H1 (cell line): ENCODE measurements around the gene ISM1. TPM values are rescaled to one million over a fixed set of nuclear protein-coding genes. Genes with fewer than 3 reads are reported as not detected.

Experiments used
- CTCF ChIA-PET: fragments of 300-600 bp; sonication (Branson Sonifier 250); formaldehyde crosslinking; loops from one replicate; lab custom pipeline; 2021; ENCODE audit not compliant: partially characterized antibody; lab: Charles Lee
- POLR2A ChIA-PET: fragments of 300-600 bp; sonication (Branson Sonifier 250); formaldehyde crosslinking; loops from one replicate; lab custom pipeline; 2021; ENCODE audit warnings: inconsistent platforms; ENCODE audit not compliant: partially characterized antibody; lab: Charles Lee
- DNase-seq, 2 experiments: peaks; one replicate each; pipeline versions ENCODE4 v3.0.0 to v3.0.0-alpha.2; 2010 to 2022; ENCODE audit warnings: low spot score in 2 of 2, low read depth in 1 of 2, mixed read lengths in 1 of 2
- FAIRE-seq: peaks from 2 replicates; lab custom pipeline; 2011; peaks lifted over from hg19 to GRCh38; lab: Jason Lieb, UNC
- H2AFZ ChIP-seq: 2 replicates; pipeline ENCODE4 v1.8.1; 2012; ENCODE audit warnings: low read length, inconsistent platforms
- H2AK5ac ChIP-seq: 2 replicates; pipeline ENCODE4 v1.6.1; 2013; ENCODE audit warnings: low read depth, low read length
- H2BK120ac ChIP-seq: replicated peaks from 2 replicates; pipeline ENCODE3; 2013; ENCODE audit warnings: low read depth, low read length, inconsistent platforms
- H2BK12ac ChIP-seq: 2 replicates; pipeline ENCODE4 v1.6.1; 2013; ENCODE audit warnings: low read depth, low read length
- H2BK15ac ChIP-seq: 2 replicates; pipeline ENCODE4 v1.6.1; 2013; ENCODE audit warnings: low read length
- H2BK20ac ChIP-seq: 2 replicates; pipeline ENCODE4 v1.6.1; 2013; ENCODE audit warnings: low read length
- H2BK5ac ChIP-seq: 2 replicates; pipeline ENCODE4 v1.6.1; 2013; ENCODE audit warnings: low read depth, low read length
- H3K14ac ChIP-seq: 2 replicates; pipeline ENCODE4 v1.6.1; 2013; ENCODE audit warnings: inconsistent platforms; ENCODE audit not compliant: insufficient read length
- H3K18ac ChIP-seq: 2 replicates; pipeline ENCODE4 v1.6.1; 2013; ENCODE audit warnings: low read length; ENCODE audit errors: extremely low read depth
- H3K23ac ChIP-seq: 2 replicates; pipeline ENCODE4 v1.6.1; 2013; ENCODE audit warnings: inconsistent platforms; ENCODE audit not compliant: insufficient read length
- H3K23me2 ChIP-seq: 2 replicates; pipeline ENCODE4 v1.6.1; 2013; ENCODE audit warnings: low read depth, low read length
- H3K27ac ChIP-seq: 2 replicates; pipeline ENCODE4 v1.6.1; 2011; ENCODE audit warnings: low read depth, low read length, inconsistent platforms
- H3K27me3 ChIP-seq, 4 experiments: replicated peaks in 1 of 4; 1 replicate in 1 of 4; 2 replicates in 3 of 4; pipeline versions ENCODE4 v1.6.1 to v1.8.1; 2011 to 2013; ENCODE audit warnings: low read length in 3 of 4, mild to moderate bottlenecking in 3 of 4, inconsistent platforms in 2 of 4, mixed read lengths in 2 of 4, moderate library complexity in 1 of 4; ENCODE audit not compliant: control insufficient read depth in 3 of 4, insufficient read depth in 3 of 4; ENCODE audit errors: extremely low read depth in 1 of 4
- H3K36me3 ChIP-seq, 4 experiments: 2 replicates each; pipeline versions ENCODE4 v1.6.1 to v1.8.1; 2011 to 2013; ENCODE audit warnings: mild to moderate bottlenecking in 4 of 4, low read length in 3 of 4, moderate library complexity in 2 of 4, control low read depth in 1 of 4, inconsistent platforms in 1 of 4; ENCODE audit not compliant: insufficient read depth in 4 of 4, control insufficient read depth in 2 of 4
- H3K4ac ChIP-seq: replicated peaks from 2 replicates; pipeline ENCODE3; 2013; ENCODE audit warnings: low read length, low read depth, mixed read lengths, inconsistent platforms; ENCODE audit not compliant: insufficient read length
- H3K4me1 ChIP-seq, 4 experiments: replicated peaks in 1 of 4; 1 replicate in 1 of 4; 2 replicates in 3 of 4; pipeline versions ENCODE4 v1.6.1 to v1.8.1; 2011 to 2013; ENCODE audit warnings: low read length in 3 of 4, inconsistent platforms in 2 of 4, mixed read lengths in 1 of 4; ENCODE audit not compliant: insufficient read depth in 4 of 4, control insufficient read depth in 3 of 4
- H3K4me2 ChIP-seq, 2 experiments: 2 replicates each; pipeline versions ENCODE4 v1.6.1 to v1.8.1; 2011 to 2013; ENCODE audit warnings: low read depth in 2 of 2, low read length in 2 of 2, control low read depth in 1 of 2, inconsistent platforms in 1 of 2, mild to moderate bottlenecking in 1 of 2; ENCODE audit not compliant: insufficient read depth in 1 of 2
- H3K4me3 ChIP-seq, 4 experiments: fragments of 200-600, 300-600 bp in 1 of 4; sonication (generic), shearing (Covaris generic), sonication (Bioruptor Twin) in 1 of 4; 2 replicates each; pipeline versions ENCODE4 v1.5.1 to v1.8.1; 2011 to 2016; ENCODE audit warnings: low read length in 4 of 4, low read depth in 3 of 4, control low read depth in 2 of 4, inconsistent platforms in 2 of 4, mild to moderate bottlenecking in 2 of 4, mixed read lengths in 1 of 4, moderate library complexity in 1 of 4; ENCODE audit not compliant: insufficient read depth in 2 of 4; ENCODE audit errors: extremely low read depth in 1 of 4
- H3K56ac ChIP-seq: replicated peaks from 2 replicates; pipeline ENCODE3; 2013; ENCODE audit warnings: low read depth, mild to moderate bottlenecking, mixed read lengths, low read length, inconsistent platforms; ENCODE audit not compliant: insufficient read length
- H3K79me1 ChIP-seq: 2 replicates; pipeline ENCODE4 v1.6.1; 2013; ENCODE audit warnings: low read depth, low read length, control low read depth
- H3K79me2 ChIP-seq, 2 experiments: 2 replicates each; pipeline versions ENCODE4 v1.6.1 to v1.8.1; 2012 to 2013; ENCODE audit warnings: low read length in 2 of 2, mild to moderate bottlenecking in 2 of 2, inconsistent platforms in 1 of 2; ENCODE audit not compliant: insufficient read depth in 2 of 2, control insufficient read depth in 1 of 2
- H3K9ac ChIP-seq, 4 experiments: replicated peaks in 1 of 4; 1 replicate in 1 of 4; 2 replicates in 3 of 4; pipeline versions ENCODE4 v1.6.1 to v1.8.1; 2011 to 2013; ENCODE audit warnings: low read depth in 3 of 4, low read length in 3 of 4, control low read depth in 2 of 4, mild to moderate bottlenecking in 2 of 4, moderate library complexity in 2 of 4, inconsistent platforms in 1 of 4; ENCODE audit errors: extremely low read depth in 1 of 4
- H3K9me3 ChIP-seq, 2 experiments: 2 replicates each; pipeline versions ENCODE4 v1.6.1 to v1.8.1; 2012 to 2013; ENCODE audit warnings: mild to moderate bottlenecking in 2 of 2, moderate library complexity in 2 of 2, control low read depth in 1 of 2, inconsistent platforms in 1 of 2, low read depth in 1 of 2, low read length in 1 of 2, mixed read lengths in 1 of 2; ENCODE audit not compliant: insufficient read depth in 2 of 2
- H4K20me1 ChIP-seq, 2 experiments: replicated peaks in 1 of 2; 2 replicates each; pipeline versions ENCODE3 to v1.8.1; 2011 to 2013; ENCODE audit warnings: inconsistent platforms in 2 of 2, low read length in 2 of 2, mild to moderate bottlenecking in 1 of 2; ENCODE audit not compliant: insufficient read depth in 2 of 2, control insufficient read depth in 1 of 2
- H4K5ac ChIP-seq: 2 replicates; pipeline ENCODE4 v1.6.1; 2013; ENCODE audit warnings: low read length, low read depth, mixed read lengths, inconsistent platforms; ENCODE audit not compliant: insufficient read length
- H4K8ac ChIP-seq: 2 replicates; pipeline ENCODE4 v1.8.0; 2013; ENCODE audit warnings: mild to moderate bottlenecking, moderate library complexity, low read length, inconsistent platforms; ENCODE audit not compliant: insufficient read depth; ENCODE audit errors: extremely low read depth
- H4K91ac ChIP-seq: replicated peaks from 2 replicates; pipeline ENCODE3; 2013; ENCODE audit warnings: low read length, mixed read lengths, inconsistent platforms; ENCODE audit not compliant: insufficient read length
- ATF3 ChIP-seq: IDR thresholded peaks from 2 replicates; pipeline ENCODE4 v1.6.1; 2011; ENCODE audit warnings: low read depth, mild to moderate bottlenecking, low read length; ENCODE audit not compliant: insufficient read depth
- CREB1 ChIP-seq: IDR thresholded peaks from 2 replicates; pipeline ENCODE4 v1.6.1; 2012; ENCODE audit warnings: inconsistent platforms
- HDAC2 ChIP-seq, 2 experiments: fragments of 300-600 bp in 1 of 2; sonication (generic) in 1 of 2; IDR thresholded peaks; 2 replicates each; pipeline ENCODE4 v1.6.1; 2011 to 2012; ENCODE audit warnings: low read depth in 2 of 2, low read length in 2 of 2, mild to moderate bottlenecking in 2 of 2, moderate library complexity in 2 of 2, borderline replicate concordance in 1 of 2, inconsistent platforms in 1 of 2
- RFX5 ChIP-seq: IDR thresholded peaks from 2 replicates; pipeline ENCODE4 v1.6.1; 2011; ENCODE audit warnings: low read depth, low read length, improper control_type of control experiment, borderline replicate concordance
- SIX5 ChIP-seq: IDR thresholded peaks from 2 replicates; pipeline ENCODE4 v1.6.1; 2011; ENCODE audit warnings: mild to moderate bottlenecking, low read depth, low read length
- WGBS, 2 experiments: shearing (Covaris generic) in 1 of 2; methylation state at CpG; one replicate each; pipeline versions ENCODE4 v1.1.6 to v1.1.7; 2013 to 2015; ENCODE audit warnings: low lambda C conversion rate in 2 of 2, mixed read lengths in 2 of 2, inconsistent platforms in 1 of 2, low coverage in 1 of 2, missing lambda C conversion rate in 1 of 2; ENCODE audit not compliant: insufficient replicate concordance in 2 of 2, insufficient coverage in 1 of 2, insufficient read length in 1 of 2; ENCODE audit errors: extremely low coverage in 1 of 2, missing lambda C conversion rate in 1 of 2; 5-methylcytosine and 5-hydroxymethylcytosine counted together
- polyA plus RNA-seq, 7 experiments: library from polyadenylated mRNA; depleted of rRNA in 3 of 7; stranded (reverse) in 5 of 7; unstranded in 2 of 7; fragments of >200 nt in 5 of 7; fragments of 200-250 nt in 2 of 7; gene quantifications; 1 replicate in 5 of 7; 2 replicates in 1 of 7; 4 replicates in 1 of 7; pipeline versions ENCODE4 v1.2.1 to v1.2.3, GENCODE V29; 2011 to 2013; ENCODE audit warnings: missing spikeins in 2 of 7, mixed read lengths in 2 of 7
- total RNA-seq: library from RNA; stranded (reverse); fragmentation: NEBNext Ultra II Directional; extraction: Animal tissue kit (Norgen Biotek cat#: 25700); gene quantifications from 2 replicates; pipeline ENCODE4 v1.2.1, GENCODE V29; 2021

The ISM1 gene
- total and polyA plus RNA-seq, 2 of the 8 experiments (the other 6 are each of a cell fraction or from before 2014, with no cell fraction given), result 0.62 to 0.97 TPM

- DNase-seq (no peak), FAIRE-seq (peak; percentile 48)
- peaks cover 0 to 2% (median 0%) of the 10 kb centered on the region in 4 experiments; a peak in 1 of 7 replicates for H3K4me1 ChIP-seq
- H4K5ac ChIP-seq, result no peak overlapping the region
- no peak overlapping the region for H2AK5ac ChIP-seq
- no peaks in the 10 kb centered on the region for H3K9me3 ChIP-seq
- no peak overlapping the region for H4K91ac ChIP-seq
- H3K79me2 ChIP-seq, result no peaks in the 10 kb centered on the region
- peak overlapping the region; percentile 42; the same call in 1 of the 2 replicates for H2AFZ ChIP-seq
- no peak overlapping the region for H3K56ac ChIP-seq
- no peak overlapping the region for H2BK12ac ChIP-seq
- H3K27ac ChIP-seq, result no peak overlapping the region
- H3K14ac ChIP-seq, result no peak overlapping the region
- H3K4me3 ChIP-seq, result no peak overlapping the region
- POLR2A ChIA-PET, result no interaction called here
- 85% methylated on average over 4 of the region's 4 CpGs; no CpG with 5 or more reads in 1 of the 2 experiments for WGBS, 2 experiments
- H3K18ac ChIP-seq, result no peak overlapping the region
- H2BK5ac ChIP-seq, result no peak overlapping the region
- CTCF ChIA-PET, result interaction anchor here (1.3 to 2.2 kb wide), 5 partner anchors 12 to 146 kb away, joined by 3 to 10 read pairs (median 6); no protein-coding TSS in a partner anchor
- no peaks in the 10 kb centered on the region for H4K20me1 ChIP-seq
- no peaks in the 10 kb centered on the region for H3K27me3 ChIP-seq
- H3K36me3 ChIP-seq, result no peaks in the 10 kb centered on the region
- H3K4me2 ChIP-seq, result no peak overlapping the region
- H3K4ac ChIP-seq, result no peak overlapping the region
- H2BK20ac ChIP-seq, result no peak overlapping the region
- H4K8ac ChIP-seq, result no peak overlapping the region
- no peak overlapping the region for H2BK15ac ChIP-seq
- no peak overlapping the region for H3K9ac ChIP-seq
- H3K79me1 ChIP-seq, result no peaks in the 10 kb centered on the region
- no peak overlapping the region for H2BK120ac ChIP-seq
- H3K23me2 ChIP-seq, result no peaks in the 10 kb centered on the region; the same call in 1 of the 2 replicates
- no peak overlapping the region for H3K23ac ChIP-seq
- no peak for TF ChIP-seq ATF3
- TF ChIP-seq HDAC2 (IDR thresholded peaks at IDR 0.05; ENCODE audit: borderline replicate concordance in 1 of 2, low read depth in 2 of 2, low read length in 2 of 2), result no peak
- no peak for TF ChIP-seq RFX5
- peak; percentile 44 for TF ChIP-seq SIX5
- TF ChIP-seq CREB1, result no peak
These were observed 44.9 kb downstream of the ISM1 start for GRCh38 chr20:13265941-13266340.
